ENCODE results near the gene PRMT7. TPM values are rescaled to one million over a fixed set of nuclear protein-coding genes. Genes with fewer than 3 reads are reported as not detected.
A peak's percentile ranks its signal among the peaks of the same experiment; 100 is the strongest.

PRMT7 gene
- total RNA-seq, 1 donor from 2014 or later: 64.7 TPM

- no peak for DNase-seq (ENCODE audit: low spot score)
Measured at GRCh38 chr16:68362947-68363657, 52.3 kb downstream of the PRMT7 start.

GRCh38 chr16:68363658-68364521, 53.1 kb downstream of the PRMT7 start:
- DNase-seq (ENCODE audit: low spot score): no peak

GRCh38 chr16:68364561-68364998, 53.8 kb downstream of the PRMT7 start:
- DNase-seq (ENCODE audit: low spot score): no peak

GRCh38 chr16:68365167-68365817, 54.5 kb downstream of the PRMT7 start:
- DNase-seq (ENCODE audit: low spot score): no peak

GRCh38 chr16:68366062-68366461, 55.2 kb downstream of the PRMT7 start:
- DNase-seq (ENCODE audit: low spot score): no peak

GRCh38 chr16:68367030-68367429, 56.2 kb downstream of the PRMT7 start:
- DNase-seq (ENCODE audit: low spot score): no peak

- DNase-seq (ENCODE audit: low spot score): no peak
Measured at GRCh38 chr16:68367440-68367839, 56.6 kb downstream of the PRMT7 start.

- DNase-seq (ENCODE audit: low spot score): no peak
Measured at GRCh38 chr16:68367891-68368290, 57.1 kb downstream of the PRMT7 start.

GRCh38 chr16:68368301-68368888, 57.6 kb downstream of the PRMT7 start:
- DNase-seq (ENCODE audit: low spot score): no peak

- no peak for DNase-seq (ENCODE audit: low spot score)
Measured at GRCh38 chr16:68369168-68369567, 58.3 kb downstream of the PRMT7 start.

GRCh38 chr16:68369697-68370580, 59.1 kb downstream of the PRMT7 start:
- DNase-seq (ENCODE audit: low spot score): no peak

GRCh38 chr16:68370581-68371275, 59.9 kb downstream of the PRMT7 start:
- DNase-seq (ENCODE audit: low spot score): peak; percentile 44

- DNase-seq (ENCODE audit: low spot score): no peak
Measured at GRCh38 chr16:68371276-68371651, 60.4 kb downstream of the PRMT7 start.

GRCh38 chr16:68371706-68372380, 61.0 kb downstream of the PRMT7 start:
- DNase-seq (ENCODE audit: low spot score): no peak

GRCh38 chr16:68372381-68372720, 61.5 kb downstream of the PRMT7 start:
- DNase-seq (ENCODE audit: low spot score): no peak

GRCh38 chr16:68372806-68373205, 62.0 kb downstream of the PRMT7 start:
- no peak for DNase-seq (ENCODE audit: low spot score)

- no peak for DNase-seq (ENCODE audit: low spot score)
Measured at GRCh38 chr16:68373528-68374245, 62.9 kb downstream of the PRMT7 start.

GRCh38 chr16:68374246-68374805, 63.5 kb downstream of the PRMT7 start:
- no peak for DNase-seq (ENCODE audit: low spot score)
